ENCODE measurements around the gene FBLIM1. TPM values are rescaled to one million over a fixed set of nuclear protein-coding genes. Genes with fewer than 3 reads are reported as not detected.

FBLIM1 gene
- total RNA-seq, 2 donors from 2014 or later: 42.5 to 46.2 TPM

DNA sequence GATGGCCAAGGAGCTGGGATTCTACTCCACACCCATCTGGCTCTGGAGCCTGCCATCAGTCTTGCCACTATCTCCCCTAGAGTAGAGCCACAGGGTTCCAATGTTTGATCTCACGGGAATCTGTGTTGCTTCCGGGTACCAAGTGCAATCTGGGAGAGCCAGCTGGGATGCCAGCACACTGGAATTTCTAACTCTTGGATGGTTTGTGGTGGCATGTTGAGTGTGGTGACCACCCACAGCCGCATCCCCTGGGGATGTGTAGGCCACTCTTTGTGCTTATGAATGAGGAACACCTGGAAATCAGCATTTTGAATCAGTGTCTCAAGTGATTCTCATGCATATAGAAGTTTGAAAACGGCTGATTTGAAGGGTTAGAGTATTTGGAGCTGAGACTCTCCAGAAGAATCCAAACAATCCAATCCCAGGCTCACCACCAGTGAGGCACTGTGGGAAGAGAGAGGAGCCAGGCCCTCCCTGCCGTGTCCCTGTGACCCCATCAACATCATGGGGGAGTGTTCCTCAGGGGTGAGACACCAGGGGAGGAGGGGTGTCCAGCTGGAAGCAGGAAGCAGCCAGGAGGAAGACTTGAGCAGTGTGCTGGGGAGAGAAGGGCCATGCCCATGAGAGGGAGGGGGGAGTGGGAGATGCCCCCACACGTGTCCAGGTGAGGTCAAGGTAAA lies 13.4 kb downstream of the FBLIM1 start:
- no peak overlapping the region for H3K4me3 ChIP-seq
- no peaks in the 10 kb centered on the region for H3K4me1 ChIP-seq
- DNase-seq (no peak), ATAC-seq (no peak)
- TF ChIP-seq, protein P1, sequence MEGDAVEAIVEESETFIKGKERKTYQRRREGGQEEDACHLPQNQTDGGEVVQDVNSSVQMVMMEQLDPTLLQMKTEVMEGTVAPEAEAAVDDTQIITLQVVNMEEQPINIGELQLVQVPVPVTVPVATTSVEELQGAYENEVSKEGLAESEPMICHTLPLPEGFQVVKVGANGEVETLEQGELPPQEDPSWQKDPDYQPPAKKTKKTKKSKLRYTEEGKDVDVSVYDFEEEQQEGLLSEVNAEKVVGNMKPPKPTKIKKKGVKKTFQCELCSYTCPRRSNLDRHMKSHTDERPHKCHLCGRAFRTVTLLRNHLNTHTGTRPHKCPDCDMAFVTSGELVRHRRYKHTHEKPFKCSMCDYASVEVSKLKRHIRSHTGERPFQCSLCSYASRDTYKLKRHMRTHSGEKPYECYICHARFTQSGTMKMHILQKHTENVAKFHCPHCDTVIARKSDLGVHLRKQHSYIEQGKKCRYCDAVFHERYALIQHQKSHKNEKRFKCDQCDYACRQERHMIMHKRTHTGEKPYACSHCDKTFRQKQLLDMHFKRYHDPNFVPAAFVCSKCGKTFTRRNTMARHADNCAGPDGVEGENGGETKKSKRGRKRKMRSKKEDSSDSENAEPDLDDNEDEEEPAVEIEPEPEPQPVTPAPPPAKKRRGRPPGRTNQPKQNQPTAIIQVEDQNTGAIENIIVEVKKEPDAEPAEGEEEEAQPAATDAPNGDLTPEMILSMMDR (IDR thresholded peaks at IDR 0.05): no peak
- TF ChIP-seq POLR2A (IDR thresholded peaks at IDR 0.05): no peak
- H3K27ac ChIP-seq: no peak overlapping the region
- intact Hi-C loops (cut with DNase I): no loop called here
- WGBS, 2 donors: 81 to 84% methylated on average over 4 to 6 of the region's 6 CpGs
- H3K27me3 ChIP-seq: no peaks in the 10 kb centered on the region
- H3K9me3 ChIP-seq: no peaks in the 10 kb centered on the region
- peaks cover 0 to 11% of the 10 kb centered on the region in 2 donors for H3K36me3 ChIP-seq (replicated peaks in 1 of 2; ENCODE audit: insufficient read depth in 1 of 2, low read depth in 2 of 2)

DNA sequence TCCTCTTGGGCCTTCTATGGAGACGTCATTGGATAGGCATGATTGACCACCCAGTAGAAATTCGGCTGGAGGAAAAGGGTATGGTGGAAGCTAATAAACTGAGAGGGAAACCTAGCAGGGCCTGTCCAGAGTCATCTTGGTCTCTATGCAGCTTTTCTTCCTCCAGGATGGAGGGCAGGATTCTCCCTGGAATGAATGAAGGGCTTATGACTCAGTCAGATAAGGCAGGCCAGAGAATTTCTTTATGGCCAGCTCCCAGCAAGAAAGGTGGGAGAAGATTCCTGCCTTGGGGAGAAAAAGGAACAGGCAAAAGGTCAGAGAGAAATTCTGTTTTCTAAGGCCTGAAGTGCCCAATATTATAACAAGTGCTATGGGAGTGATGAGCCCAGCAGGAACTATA lies 17.1 kb downstream of the FBLIM1 start:
- Histone ChIP-seq H3K4me1 (peaks cover 15% of the 10 kb centered on the region), H3K36me3 (replicated peaks in 1 of 2; ENCODE audit: insufficient read depth in 1 of 2, low read depth in 2 of 2) (peaks cover 0 to 10% of the 10 kb centered on the region in 2 donors), H3K9me3 (no peaks in the 10 kb centered on the region), H3K4me3 (no peak overlapping the region), H3K27ac (no peak overlapping the region), H3K27me3 (no peaks in the 10 kb centered on the region)
- no peak for DNase-seq
- no peak for TF ChIP-seq POLR2A (IDR thresholded peaks at IDR 0.05)
- TF ChIP-seq, protein P1 (IDR thresholded peaks at IDR 0.05): no peak
- WGBS, 2 donors: 90 to 100% methylated on average over 2 of the region's 2 CpGs
- intact Hi-C loops (cut with DNase I): no loop called here
- ATAC-seq: no peak

DNA sequence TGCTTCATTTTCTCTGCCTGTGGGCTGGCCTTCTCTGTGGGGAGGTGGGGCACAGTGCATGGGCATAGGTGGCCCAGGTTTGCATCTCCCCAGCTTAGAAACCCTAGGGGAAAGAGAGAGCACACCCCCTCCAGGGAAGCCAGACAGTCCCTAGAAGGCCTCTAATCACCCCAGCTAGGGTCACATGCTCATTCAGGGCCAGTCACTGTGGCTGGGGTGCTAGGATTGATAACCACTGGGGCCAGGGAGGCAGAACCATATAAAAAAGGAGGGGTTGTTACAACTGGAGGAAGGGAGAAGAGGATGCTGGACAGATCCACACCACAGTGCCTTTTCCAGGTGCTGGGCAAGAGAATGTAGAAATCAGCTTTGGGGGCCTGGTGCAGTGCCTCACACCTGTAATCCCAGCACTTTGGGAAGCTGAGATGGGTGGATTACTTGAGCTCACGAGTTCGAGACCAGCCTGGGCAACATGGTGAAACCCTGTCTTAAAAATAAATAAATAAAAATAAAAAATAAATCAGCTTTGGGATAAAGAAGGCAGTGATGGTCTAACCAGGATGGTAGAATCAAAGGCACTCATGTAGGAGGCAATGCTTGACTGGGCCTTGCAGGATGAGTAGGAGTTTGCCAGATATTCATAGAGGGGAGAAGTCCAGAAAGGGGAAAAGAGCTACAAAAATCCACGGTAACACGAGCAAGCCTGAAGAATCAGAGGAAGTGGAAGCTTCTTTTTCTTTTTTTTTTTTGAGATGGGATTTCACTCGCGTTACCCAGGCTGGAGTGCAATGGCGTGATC lies 19.5 kb downstream of the FBLIM1 start:
- peaks cover 22% of the 10 kb centered on the region for H3K4me1 ChIP-seq
- H3K27me3 ChIP-seq: no peaks in the 10 kb centered on the region
- H3K9me3 ChIP-seq: no peaks in the 10 kb centered on the region
- intact Hi-C loops (cut with DNase I): no loop called here
- H3K27ac ChIP-seq: no peak overlapping the region
- no peak overlapping the region for H3K4me3 ChIP-seq
- DNase-seq (no peak), ATAC-seq (no peak)
- peaks cover 0 to 5% of the 10 kb centered on the region in 2 donors for H3K36me3 ChIP-seq (replicated peaks in 1 of 2; ENCODE audit: insufficient read depth in 1 of 2, low read depth in 2 of 2)
- TF ChIP-seq, protein P1 (IDR thresholded peaks at IDR 0.05): no peak
- TF ChIP-seq POLR2A (IDR thresholded peaks at IDR 0.05): no peak
- 93% methylated on average over 7 of the region's 7 CpGs for WGBS, 2 donors

DNA sequence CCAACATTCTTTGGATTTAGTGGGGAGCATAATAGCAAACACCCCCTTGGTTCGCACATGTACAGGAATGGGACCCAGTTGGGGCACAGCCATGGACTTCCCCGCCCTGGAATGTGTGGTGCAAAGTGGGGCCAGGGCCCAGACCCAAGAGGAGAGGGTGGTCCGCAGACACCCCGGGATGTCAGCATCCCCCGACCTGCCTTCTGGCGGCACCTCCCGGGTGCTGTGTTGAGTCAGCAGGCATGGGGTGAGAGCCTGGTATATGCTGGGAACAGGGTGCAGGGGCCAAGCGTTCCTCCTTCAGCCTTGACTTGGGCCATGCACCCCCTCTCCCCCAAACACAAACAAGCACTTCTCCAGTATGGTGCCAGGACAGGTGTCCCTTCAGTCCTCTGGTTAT lies 27.1 kb downstream of the FBLIM1 start:
- no peaks in the 10 kb centered on the region for H3K9me3 ChIP-seq
- DNase-seq (no peak), ATAC-seq (no peak)
- no peaks in the 10 kb centered on the region for H3K27me3 ChIP-seq
- no peak overlapping the region for H3K4me3 ChIP-seq
- peaks cover 8% of the 10 kb centered on the region for H3K4me1 ChIP-seq
- peaks cover 0 to 6% of the 10 kb centered on the region in 2 donors for H3K36me3 ChIP-seq (replicated peaks in 1 of 2; ENCODE audit: insufficient read depth in 1 of 2, low read depth in 2 of 2)
- no peak overlapping the region for H3K27ac ChIP-seq
- TF ChIP-seq POLR2A (IDR thresholded peaks at IDR 0.05): no peak
- TF ChIP-seq, protein P1 (IDR thresholded peaks at IDR 0.05): no peak
- intact Hi-C loops (cut with DNase I): no loop called here
- 93 to 98% methylated on average over 7 to 8 of the region's 8 CpGs for WGBS, 2 donors
